Posterior cingulate gyrus (tissue), 11 donors: ENCODE measurements around the gene CENPP.

Experiments used
- DNase-seq, 10 donors: peaks; one replicate each; pipeline versions ENCODE4 v3.0.0 to v3.0.0-alpha.2; 2020 to 2021; ENCODE audit warnings: mixed read lengths in 3 of 10
- intact Hi-C: fragments of 100-400 bp; cut with DNase I; formaldehyde crosslinking; loops from one replicate; pipeline ENCODE4 v1.15.1; 2023

CENPP gene

DNA sequence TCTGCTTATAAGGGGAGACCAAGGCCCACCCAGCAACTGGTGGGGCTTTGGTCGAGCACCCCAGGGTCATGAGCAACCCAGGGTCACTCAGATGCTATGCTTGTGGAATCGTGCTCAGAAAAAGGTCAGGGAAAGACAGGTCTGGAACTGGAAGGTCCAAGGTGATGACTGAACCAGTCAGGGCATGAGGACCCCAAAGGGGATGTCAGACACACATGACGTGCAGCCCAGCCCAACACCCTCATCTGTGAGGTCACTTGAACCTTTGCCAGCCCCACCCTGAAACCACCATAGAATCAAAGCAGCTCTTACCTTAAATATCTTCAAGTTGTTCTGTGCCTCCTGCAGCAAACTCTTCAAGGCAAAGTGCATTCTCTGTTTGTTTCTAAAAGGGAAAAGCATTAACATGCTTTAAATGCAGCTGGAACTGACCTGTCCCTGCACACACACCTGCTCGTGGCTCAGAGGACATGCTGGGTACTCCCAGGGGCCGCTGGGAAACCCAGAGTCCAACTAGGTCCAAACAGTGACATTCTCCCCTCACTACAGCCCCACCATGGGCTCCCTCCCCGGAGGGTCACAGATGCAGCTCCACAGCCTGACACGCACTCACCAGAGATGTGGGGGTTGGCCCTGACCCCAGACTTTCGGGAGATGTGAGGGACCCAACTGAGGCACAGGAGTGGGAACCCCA lies 314.8 kb downstream of the CENPP start:
- intact Hi-C loops = no loop called here
- DNase-seq = peak in 2 of 10 donors; percentile 5 to 70

DNA sequence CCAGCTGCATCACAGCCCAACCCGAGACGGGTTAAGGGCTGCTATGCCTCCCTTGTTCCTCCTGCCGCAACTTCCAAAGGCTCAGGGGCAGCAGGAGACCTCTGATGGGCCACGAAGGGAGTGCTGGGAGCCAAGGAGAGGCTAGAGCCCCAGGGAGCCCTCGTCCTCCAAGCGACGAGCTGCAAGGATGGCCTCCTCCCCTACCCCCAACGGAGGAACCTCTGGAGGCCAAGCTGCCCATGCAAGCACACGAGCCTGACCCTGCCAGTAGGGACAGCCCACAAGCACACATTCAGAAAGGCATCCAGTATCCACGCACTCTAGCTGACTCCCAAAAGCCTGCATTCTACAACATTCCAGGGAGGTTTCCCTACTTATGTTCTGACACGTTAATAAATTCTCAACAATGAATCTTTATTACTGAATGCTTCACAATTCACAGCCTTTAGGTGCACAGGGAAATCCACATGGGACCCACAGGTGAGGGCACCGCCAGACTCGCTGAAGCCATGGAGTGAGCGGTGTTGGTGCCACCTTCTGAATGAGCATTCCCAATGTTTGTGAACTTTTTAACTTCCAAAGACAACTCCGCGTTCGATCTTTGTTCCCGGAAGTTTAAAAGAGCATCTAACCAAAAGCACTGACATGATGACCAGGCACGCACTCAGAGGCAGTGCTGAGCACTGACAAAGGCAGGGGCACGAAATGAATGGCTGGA lies 315.5 kb downstream of the CENPP start:
- intact Hi-C loops = no loop called here

DNA sequence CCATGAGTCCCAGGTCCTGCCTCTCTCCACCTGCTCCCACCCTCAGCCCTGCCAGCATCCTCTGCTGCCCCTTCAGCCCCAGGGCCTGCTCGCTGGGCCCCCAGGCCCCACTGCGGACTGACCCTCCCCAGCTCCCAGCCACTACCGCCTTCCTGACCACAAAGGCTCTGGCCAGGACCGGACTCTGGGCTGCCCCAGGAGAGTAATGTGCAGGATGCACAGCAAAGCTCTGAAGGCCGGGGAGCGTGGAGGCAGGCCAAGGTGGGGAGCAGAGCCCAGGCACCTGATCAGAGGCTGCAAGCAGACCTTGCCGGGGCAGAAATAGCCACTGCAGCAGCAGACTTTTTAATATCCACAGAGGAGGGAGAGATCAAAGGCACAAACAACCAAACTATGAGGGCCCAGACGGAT lies 316.3 kb downstream of the CENPP start:
- intact Hi-C loops = no loop called here
- peak in 3 of 10 donors; percentile 7 to 64 (median 62) for DNase-seq

More for the DNA sequence above, 315.5 kb downstream of the CENPP start:
- DNase-seq = peak in 2 of 10 donors; percentile 30 to 59

DNA sequence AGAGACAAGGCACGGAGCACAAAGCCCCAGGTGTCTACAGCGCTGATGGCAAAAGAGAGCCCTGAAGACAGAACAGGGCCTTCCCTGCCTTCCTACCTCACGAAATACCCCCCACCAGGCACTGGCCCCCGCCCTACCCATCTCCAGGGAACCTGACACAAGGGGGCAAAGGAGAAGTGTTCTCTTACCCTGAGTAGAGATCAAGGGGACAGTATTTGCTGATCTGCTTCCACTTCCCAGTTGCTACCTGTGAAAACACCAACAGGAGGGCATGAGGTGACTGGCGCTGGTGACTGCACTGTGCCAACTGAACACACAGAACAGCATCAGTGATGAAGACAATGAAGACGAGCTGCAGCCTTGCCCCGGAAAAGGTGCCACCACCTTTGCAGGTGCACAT lies 316.8 kb downstream of the CENPP start:
- intact Hi-C loops = no loop called here
- peak in 2 of 10 donors; percentile 32 to 35 for DNase-seq

DNA sequence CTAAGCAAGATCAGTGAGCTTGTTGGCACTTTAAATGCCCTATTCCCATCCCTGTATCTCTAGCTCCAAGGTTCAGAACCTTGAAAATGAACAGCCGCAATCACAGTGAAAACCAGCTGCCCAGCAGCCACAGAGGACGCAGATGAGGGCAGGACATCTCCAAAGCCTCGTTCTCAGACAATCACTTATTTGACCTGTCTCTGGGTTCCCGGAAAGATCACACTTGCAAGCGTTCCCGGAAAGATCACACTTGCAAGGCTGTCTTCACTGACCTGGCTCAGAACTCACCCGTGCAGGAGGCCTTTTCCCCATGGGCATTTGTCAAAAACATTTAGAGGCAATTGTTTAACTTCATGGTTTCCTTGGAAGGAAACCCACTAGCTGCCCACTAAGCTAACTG lies 318.5 kb downstream of the CENPP start:
- no peak for DNase-seq

DNA sequence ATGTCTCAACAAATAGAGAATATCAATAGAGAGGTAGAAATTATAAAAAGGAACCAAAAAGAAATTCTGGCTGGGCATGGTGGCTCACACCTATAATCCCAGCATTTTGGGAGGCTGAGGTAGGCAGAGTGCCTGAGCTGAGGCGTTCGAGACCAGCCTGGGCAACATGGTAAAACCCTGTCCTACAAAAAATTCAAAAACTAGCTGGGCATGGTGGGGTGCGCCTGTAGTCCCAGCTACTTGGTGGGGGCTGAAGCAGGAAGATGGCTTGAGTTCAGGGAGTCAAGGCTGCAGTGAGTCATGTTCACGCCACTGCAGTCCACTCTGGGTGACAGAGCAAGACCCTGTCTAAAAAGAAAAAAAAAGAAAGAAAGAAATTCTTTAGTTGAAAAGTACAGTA lies 319.3 kb downstream of the CENPP start:
- intact Hi-C loops = no loop called here
- DNase-seq = no peak

More for the DNA sequence above, 318.5 kb downstream of the CENPP start:
- intact Hi-C loops = no loop called here

DNA sequence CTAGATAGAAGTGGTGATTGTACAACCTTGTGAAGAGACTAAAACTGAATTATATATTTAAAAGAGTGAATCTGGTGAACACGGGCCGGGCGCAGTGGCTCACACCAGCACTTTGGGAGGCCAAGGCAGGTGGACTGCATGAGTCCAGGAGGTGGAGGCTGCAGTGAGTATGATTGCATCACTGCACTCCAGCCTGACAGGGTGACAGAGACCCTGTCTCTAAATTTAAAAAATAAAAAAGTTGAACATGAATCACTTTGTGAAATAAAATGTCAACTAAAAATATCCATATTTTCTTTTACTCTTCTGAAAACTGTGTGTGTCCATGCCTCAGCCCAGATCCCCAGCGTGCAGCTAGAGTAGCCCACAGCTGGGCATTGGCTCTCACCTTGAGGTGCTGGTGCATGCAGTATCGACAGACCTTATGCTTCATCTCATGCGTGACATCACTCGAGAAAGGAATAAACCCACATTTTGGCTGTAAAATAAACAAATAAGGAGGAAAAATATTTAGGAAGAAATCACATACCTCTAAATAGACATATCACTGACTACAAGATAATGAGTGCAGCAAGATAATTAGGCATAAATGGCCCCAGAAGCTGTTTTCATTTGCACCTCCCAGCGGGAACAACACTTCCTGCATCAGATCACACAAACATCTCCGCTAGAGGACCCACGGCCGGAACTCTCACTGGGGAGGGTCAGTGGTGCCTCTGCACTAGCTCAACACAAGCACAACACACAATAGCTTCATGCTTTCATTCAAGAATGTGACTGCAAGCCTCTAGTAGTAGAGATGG lies 322.1 kb downstream of the CENPP start:
- intact Hi-C loops = no loop called here
- peak in 2 of 10 donors; percentile 75 to 81 for DNase-seq

DNA sequence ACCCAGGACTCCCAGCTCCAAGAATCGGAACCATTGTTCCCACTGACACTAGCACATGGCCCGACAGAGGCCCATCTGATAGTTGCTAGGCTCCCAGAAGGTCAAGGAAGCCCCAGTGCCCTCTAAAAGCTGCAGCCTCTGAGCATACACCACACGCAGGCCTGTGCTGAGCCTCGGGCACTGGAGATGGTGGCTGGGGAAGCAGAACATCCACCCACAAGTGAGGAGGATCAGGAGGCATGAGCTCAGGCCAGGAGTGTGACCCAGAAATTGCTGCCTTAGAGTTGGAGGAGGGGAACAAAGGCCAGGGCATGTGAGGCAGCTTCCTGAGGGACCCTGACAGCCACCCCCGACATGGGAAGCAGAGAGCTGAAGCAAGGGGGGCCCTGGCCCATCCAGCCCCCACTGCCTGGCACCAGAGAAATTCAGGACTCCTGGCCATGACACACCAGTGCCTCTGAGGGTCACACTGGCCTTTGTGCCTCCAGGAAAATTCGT lies 322.8 kb downstream of the CENPP start:
- intact Hi-C loops = no loop called here
- DNase-seq = peak in 2 of 10 donors; percentile 52 to 56

DNA sequence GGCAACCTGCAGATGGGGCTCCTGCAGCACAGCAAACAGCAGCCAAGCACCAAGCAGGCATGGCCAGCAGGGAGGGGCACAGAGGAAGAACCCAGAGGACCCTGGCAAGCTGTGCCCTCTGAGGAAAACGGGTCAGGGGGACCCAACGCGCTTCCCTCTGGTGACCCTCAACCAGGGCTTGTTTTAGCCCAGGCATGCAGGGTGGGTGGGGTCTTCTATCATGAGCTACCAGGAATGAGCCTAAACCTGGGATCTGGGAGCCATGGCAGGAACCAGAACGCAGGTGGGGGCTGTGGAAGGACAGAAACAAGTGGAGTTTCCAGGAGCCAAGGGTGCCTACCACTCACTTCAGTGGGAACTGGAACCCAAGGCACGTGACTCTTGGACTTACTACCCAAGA lies 323.3 kb downstream of the CENPP start:
- intact Hi-C loops = no loop called here

DNA sequence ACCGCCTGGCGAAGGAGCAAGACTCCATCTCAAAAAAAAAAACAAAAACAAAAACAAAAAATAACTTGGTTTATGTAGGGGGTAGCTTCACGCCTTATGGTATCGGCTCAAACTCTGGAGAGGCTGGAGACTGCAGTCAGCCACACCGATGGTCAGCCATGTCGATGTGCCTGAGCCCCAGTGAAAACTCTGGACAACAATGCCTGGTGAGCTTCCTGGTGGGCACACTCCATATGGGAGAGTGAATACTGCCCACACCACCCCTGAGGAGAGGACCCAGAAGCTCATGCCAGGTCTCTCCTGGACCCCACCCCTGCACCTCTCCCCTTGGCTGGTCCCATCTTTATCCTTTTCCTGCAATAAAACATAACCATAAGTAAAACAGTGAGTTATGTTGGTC lies 324.5 kb downstream of the CENPP start:
- intact Hi-C loops = no loop called here
- DNase-seq = peak in 1 of 10 donors; percentile 13

More for the DNA sequence above, 323.3 kb downstream of the CENPP start:
- peak in 1 of 10 donors; percentile 67 for DNase-seq

DNA sequence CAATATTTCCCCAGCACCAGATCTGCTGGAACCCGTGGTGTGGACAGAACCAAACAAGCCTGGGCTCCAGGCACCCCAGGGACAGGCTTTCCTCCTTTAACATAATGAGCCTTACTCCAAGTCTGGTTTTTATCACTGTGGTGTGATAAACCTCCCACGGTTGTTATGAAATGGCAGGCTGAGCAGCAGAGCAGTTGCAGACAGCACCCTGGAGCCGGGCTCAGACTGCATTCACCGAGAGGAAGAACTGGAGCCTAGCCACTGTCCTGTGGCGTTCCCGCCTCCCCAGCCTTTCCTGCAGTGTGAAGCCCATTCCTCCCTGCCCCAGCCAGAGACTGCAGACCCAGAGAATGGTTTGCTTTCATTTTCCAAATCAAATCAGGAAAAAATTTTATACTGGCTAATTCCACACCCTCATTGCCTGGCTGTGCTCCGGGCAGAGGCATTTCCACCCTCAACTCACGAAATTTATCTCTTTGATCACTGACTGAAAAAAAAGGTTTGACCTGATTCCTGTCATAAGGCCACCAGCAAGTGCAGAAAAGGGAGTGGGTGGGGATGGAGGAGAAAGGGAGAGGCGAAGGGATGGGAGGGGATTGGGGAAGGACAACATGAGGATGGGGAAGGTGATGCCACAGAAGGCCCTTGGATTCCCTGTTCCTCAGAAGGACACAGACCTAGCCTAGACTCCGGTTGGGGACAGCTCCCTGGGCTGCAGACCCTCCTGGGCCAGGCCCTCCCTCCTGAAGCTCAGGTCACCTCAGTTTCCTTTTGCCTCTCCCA lies 325.3 kb downstream of the CENPP start:
- intact Hi-C loops = no loop called here
- DNase-seq = peak in 5 of 10 donors; percentile 41 to 89 (median 82)

DNA sequence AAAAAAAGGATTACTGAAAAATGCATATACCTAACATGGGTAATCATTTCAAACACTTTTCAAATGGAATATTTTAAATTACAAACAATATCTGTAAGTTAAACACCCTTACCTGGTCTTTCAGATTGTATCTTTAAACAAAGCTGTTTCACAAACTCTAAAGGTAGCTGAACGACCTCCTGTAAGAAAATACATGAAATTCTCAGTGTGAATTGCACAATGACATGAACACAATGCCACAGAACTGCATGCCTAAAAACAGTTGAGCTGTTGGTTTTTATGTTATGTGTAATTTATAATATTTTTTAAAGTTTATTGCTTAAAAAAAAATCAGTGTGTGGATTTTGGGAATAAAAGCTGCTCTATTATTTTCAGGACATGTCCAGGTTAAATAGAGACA lies 326.7 kb downstream of the CENPP start:
- DNase-seq = no peak
- intact Hi-C loops = no loop called here

DNA sequence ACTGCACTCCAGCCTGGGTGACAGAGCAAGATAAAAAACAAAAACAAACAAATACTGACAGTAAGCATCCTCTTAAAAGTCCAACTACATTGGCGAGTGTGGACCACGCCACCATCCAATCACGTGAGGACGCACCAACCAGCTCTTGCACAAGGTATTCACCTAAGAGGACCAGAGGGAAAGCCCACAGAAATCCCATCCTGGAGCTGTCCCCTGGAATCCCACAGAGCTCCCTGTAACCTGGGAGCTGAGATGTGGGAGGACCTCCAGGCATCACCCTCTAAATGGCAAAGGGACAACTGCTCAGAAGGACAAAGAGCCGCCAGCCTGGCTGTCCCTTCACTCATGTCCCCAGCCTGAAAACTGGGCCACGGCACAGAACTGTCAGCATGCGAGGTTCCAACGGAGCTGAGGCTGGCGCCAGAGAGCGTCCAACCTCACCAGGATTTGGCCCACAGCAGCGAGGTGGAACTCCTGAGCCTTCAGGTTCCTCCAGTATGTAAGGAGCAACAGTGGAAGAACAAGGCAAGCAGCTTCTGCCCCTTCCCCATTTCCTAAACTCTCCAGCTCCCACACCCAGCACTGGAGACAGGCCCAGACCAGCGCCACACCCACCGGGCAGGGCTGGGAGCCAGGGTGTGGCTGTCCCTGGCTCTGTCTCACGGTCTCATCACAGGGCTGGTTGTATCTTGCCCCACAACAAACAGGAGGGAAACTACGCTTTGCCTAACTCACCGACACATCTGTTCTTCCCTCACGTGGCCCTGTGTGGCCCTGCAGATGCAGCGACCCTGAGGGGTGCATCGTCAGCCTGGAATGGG lies 328.9 kb downstream of the CENPP start:
- DNase-seq = peak in 3 of 10 donors; percentile 43 to 74 (median 70)
- intact Hi-C loops = no loop called here

DNA sequence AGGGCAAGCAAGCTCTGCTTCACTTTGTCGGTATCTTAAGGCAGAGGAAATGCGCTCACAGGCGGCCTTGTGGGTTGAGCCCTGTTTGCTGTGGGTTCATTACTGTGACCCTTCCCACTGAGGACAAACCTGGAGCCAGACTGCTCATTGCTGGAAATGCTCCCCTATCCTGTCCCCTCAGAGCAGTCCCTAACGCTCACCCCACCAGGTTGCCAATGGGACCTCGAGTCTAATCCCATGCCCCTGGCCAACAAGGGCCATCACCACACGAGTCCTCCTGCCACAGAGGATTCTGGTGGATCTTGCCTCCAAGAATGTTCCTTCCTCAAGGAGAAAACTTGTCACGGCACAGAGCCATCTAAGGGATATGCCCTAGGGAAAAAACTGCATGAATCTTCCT lies 329.6 kb downstream of the CENPP start:
- peak in 3 of 10 donors; percentile 41 to 62 (median 54) for DNase-seq
- intact Hi-C loops = no loop called here

DNA sequence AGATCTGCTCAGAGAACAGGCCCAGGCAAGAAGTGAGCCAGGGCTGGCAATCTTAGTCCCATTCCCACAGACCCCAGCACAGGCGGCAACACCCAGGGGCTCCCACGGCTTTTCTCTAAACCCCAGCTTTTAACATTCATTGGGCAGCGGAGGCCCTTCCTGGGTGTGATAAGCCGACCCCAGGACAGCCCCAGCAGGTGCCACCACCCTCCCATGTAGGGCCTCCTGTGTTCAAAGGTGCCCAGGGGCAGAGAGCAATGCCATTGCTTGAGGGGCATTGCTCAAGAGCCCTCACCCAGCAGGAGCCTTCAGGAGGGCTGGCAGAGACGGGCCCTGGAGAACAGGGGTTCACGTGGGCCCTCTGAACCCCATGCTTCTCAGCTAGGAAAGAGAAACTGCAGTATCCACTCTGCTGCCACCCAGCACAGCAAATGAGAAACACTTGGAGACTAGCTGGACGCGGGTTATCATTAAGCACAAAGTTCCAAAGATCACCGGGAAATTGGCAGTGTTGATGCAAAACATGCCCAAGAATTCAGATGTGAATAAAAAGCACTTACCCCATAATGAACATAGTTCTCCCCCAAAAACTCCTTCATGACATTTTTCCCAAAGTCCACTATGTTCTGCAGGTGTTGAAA lies 330.3 kb downstream of the CENPP start:
- intact Hi-C loops = no loop called here
- peak in 3 of 10 donors; percentile 24 to 66 (median 37) for DNase-seq

DNA sequence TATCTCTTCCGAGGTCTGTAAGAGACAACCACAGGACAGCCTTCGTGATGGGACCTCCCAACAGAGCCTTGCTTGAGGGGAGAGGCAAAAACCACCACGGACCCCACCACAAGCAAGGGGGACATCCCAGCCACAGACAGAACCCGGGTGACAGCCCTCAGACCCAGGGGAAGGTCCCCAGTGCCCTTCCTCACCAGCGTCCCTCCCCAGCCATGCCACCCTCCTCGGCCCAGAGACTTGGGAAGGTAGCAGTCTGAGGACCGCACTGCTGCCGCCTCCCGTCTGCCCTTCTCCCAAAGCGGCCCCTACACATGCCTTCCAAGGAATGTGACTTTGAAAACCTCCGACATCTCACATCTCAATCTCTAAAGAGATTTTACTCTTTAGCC lies 330.8 kb downstream of the CENPP start:
- DNase-seq = peak in 3 of 10 donors; percentile 43 to 71 (median 53)
- intact Hi-C loops = no loop called here

DNA sequence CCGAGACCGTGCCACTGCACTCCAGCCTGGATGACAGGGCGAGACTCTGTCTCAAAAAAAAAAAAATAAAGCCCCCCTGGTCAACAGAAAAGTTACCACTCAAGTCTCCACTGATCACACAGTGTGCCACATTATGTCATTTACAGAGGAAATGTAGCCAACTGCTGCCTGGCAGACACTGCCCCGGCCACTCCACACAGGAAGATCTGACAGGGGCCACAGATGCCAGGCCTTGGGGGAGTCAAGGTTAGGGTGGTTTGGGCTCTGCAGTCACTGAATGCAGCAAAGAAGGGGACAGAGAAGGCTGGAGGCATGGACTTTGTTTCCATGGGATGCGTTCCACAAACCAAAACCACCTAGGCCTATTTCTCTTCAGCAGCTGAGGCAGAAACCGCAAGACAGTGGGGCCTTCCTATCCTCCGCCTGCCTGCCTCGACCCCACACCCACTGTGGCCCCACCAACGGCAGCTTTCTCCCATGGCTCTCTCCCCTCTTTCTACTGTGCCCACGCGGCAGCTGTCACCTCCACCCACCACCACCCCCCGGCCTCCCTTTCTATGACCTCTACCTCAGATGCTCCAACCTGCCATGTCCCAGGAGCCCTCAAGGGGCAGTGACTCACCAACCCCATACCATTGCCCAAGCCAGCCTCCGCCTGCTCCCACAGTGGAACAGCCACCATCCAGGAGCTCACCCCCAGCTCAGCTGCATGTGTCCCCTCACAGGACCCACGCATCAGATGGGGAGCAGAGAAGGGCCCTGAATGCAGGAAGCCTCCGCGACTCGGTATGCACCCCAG lies 331.7 kb downstream of the CENPP start:
- intact Hi-C loops = no loop called here

DNA sequence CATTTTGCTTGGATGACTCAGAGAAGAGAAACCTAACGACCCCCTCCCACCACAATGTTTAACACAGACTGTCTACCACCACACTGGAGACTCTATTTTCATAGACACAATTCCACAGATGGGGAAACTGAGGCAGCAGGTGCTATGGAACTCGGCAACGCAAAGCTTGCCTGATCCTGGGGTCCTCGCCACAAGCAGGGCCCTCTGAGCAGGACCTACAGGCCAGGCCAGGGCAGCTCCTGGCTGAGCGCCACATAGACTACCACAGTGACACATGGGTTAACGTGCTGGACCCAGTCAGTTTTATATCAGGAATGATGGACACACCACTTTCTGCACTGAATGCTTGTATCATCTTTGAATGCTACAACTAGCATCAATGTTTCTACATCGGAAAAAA lies 332.4 kb downstream of the CENPP start:
- DNase-seq = peak in 3 of 10 donors; percentile 7 to 34 (median 30)
- intact Hi-C loops = no loop called here

More for the DNA sequence above, 331.7 kb downstream of the CENPP start:
- peak in 3 of 10 donors; percentile 16 to 71 (median 37) for DNase-seq
